ENCODE measurements around the gene S100A4.

Gene S100A4

GRCh38 chr1:153548722-153549688 is 3.4 kb upstream of the S100A4 start, which contains the start of gene S100A3:
S100A3 (minus strand) TSS chr1:153549258; CDS start chr1:153548485, 773 bp downstream.
- H3K4me1 ChIP-seq, result peaks cover 11% of the 10 kb centered on the region
- in situ Hi-C loops (cut with MboI; ENCODE audit: low sequenced_read_pairs), result no loop called here
- no peak for DNase-seq (ENCODE audit: low spot score in 2 of 2)

GRCh38 chr1:153547560-153548551 is 2.2 kb upstream of the S100A4 start:
- in situ Hi-C loops (cut with MboI; ENCODE audit: low sequenced_read_pairs), result no loop called here
- no peak for DNase-seq (ENCODE audit: low spot score in 2 of 2)
- peaks cover 11% of the 10 kb centered on the region for H3K4me1 ChIP-seq
- no peaks in the 10 kb centered on the region for H3K36me3 ChIP-seq (replicated peaks)
- H3K4me3 ChIP-seq, result no peak overlapping the region
- no peaks in the 10 kb centered on the region for H3K9me3 ChIP-seq
- H3K27me3 ChIP-seq (ENCODE audit: low read depth), result no peaks in the 10 kb centered on the region

More at GRCh38 chr1:153548722-153549688, 3.4 kb upstream of the S100A4 start, which contains the start of gene S100A3:
- H3K4me3 ChIP-seq, result no peak within 1 kb of the TSS
- H3K27me3 ChIP-seq (ENCODE audit: low read depth), result no peaks in the 10 kb centered on the region
- no peaks in the 10 kb centered on the region for H3K36me3 ChIP-seq (replicated peaks)
- no peaks in the 10 kb centered on the region for H3K9me3 ChIP-seq

GRCh38 chr1:153546796-153547559 is 1.4 kb upstream of the S100A4 start:
- Histone ChIP-seq H3K36me3 (replicated peaks) (no peaks in the 10 kb centered on the region), H3K4me1 (peaks cover 11% of the 10 kb centered on the region), H3K9me3 (no peaks in the 10 kb centered on the region), H3K27me3 (ENCODE audit: low read depth) (no peaks in the 10 kb centered on the region), H3K4me3 (no peak overlapping the region)
- no peak for DNase-seq (ENCODE audit: low spot score in 2 of 2)
- in situ Hi-C loops (cut with MboI; ENCODE audit: low sequenced_read_pairs), result no loop called here

GRCh38 chr1:153546371-153546770 is 765 bp upstream of the S100A4 start:
- in situ Hi-C loops (cut with MboI; ENCODE audit: low sequenced_read_pairs), result no loop called here
- DNase-seq (ENCODE audit: low spot score in 2 of 2), result no peak
- H3K27me3 ChIP-seq (ENCODE audit: low read depth), result no peaks in the 10 kb centered on the region
- H3K4me3 ChIP-seq, result no peak overlapping the region
- H3K9me3 ChIP-seq, result no peaks in the 10 kb centered on the region
- no peaks in the 10 kb centered on the region for H3K36me3 ChIP-seq (replicated peaks)
- H3K4me1 ChIP-seq, result peaks cover 11% of the 10 kb centered on the region

GRCh38 chr1:153544453-153545066 is 1.0 kb downstream of the S100A4 start:
- H3K9me3 ChIP-seq, result no peaks in the 10 kb centered on the region
- DNase-seq (ENCODE audit: low spot score in 2 of 2), result no peak
- in situ Hi-C loops (cut with MboI; ENCODE audit: low sequenced_read_pairs), result no loop called here
- peaks cover 11% of the 10 kb centered on the region for H3K4me1 ChIP-seq
- H3K27me3 ChIP-seq (ENCODE audit: low read depth), result no peaks in the 10 kb centered on the region
- H3K36me3 ChIP-seq (replicated peaks), result no peaks in the 10 kb centered on the region
- H3K4me3 ChIP-seq, result no peak overlapping the region

GRCh38 chr1:153543736-153544135 is 1.9 kb downstream of the S100A4 start:
- no peaks in the 10 kb centered on the region for H3K36me3 ChIP-seq (replicated peaks)
- in situ Hi-C loops (cut with MboI; ENCODE audit: low sequenced_read_pairs), result no loop called here
- H3K9me3 ChIP-seq, result no peaks in the 10 kb centered on the region
- DNase-seq (ENCODE audit: low spot score in 2 of 2), result no peak
- H3K4me1 ChIP-seq, result peaks cover 11% of the 10 kb centered on the region
- no peaks in the 10 kb centered on the region for H3K27me3 ChIP-seq (ENCODE audit: low read depth)
- no peak overlapping the region for H3K4me3 ChIP-seq

GRCh38 chr1:153542956-153543711 is 2.5 kb downstream of the S100A4 start:
- Histone ChIP-seq H3K4me1 (peaks cover 16% of the 10 kb centered on the region), H3K9me3 (no peaks in the 10 kb centered on the region), H3K36me3 (replicated peaks) (no peaks in the 10 kb centered on the region), H3K4me3 (no peak overlapping the region), H3K27me3 (ENCODE audit: low read depth) (no peaks in the 10 kb centered on the region)
- in situ Hi-C loops (cut with MboI; ENCODE audit: low sequenced_read_pairs), result no loop called here
- no peak for DNase-seq (ENCODE audit: low spot score in 2 of 2)

- H3K9me3 ChIP-seq, result no peaks in the 10 kb centered on the region
- no peaks in the 10 kb centered on the region for H3K27me3 ChIP-seq (ENCODE audit: low read depth)
- no peak overlapping the region for H3K4me3 ChIP-seq
- in situ Hi-C loops (cut with MboI; ENCODE audit: low sequenced_read_pairs), result no loop called here
- no peak for DNase-seq (ENCODE audit: low spot score in 2 of 2)
- peaks cover 17% of the 10 kb centered on the region for H3K4me1 ChIP-seq
- no peaks in the 10 kb centered on the region for H3K36me3 ChIP-seq (replicated peaks)
Measured at GRCh38 chr1:153541641-153542590, 3.7 kb downstream of the S100A4 start.

- in situ Hi-C loops (cut with MboI; ENCODE audit: low sequenced_read_pairs), result no loop called here
- Histone ChIP-seq H3K9me3 (no peaks in the 10 kb centered on the region), H3K36me3 (replicated peaks) (no peaks in the 10 kb centered on the region), H3K4me3 (no peak within 1 kb of the TSS), H3K4me1 (peaks cover 24% of the 10 kb centered on the region), H3K27me3 (ENCODE audit: low read depth) (no peaks in the 10 kb centered on the region)
- no peak for DNase-seq (ENCODE audit: low spot score in 2 of 2)
Measured at GRCh38 chr1:153540394-153541361, 4.9 kb downstream of the S100A4 start, which contains the start of gene S100A5. S100A5 (minus strand) TSS chr1:153540934; CDS start chr1:153540191, 743 bp downstream.

- in situ Hi-C loops (cut with MboI; ENCODE audit: low sequenced_read_pairs), result no loop called here
- Histone ChIP-seq H3K4me3 (no peak overlapping the region), H3K36me3 (replicated peaks) (no peaks in the 10 kb centered on the region), H3K9me3 (no peaks in the 10 kb centered on the region), H3K27me3 (ENCODE audit: low read depth) (no peaks in the 10 kb centered on the region), H3K4me1 (peaks cover 15% of the 10 kb centered on the region)
- DNase-seq (ENCODE audit: low spot score in 2 of 2), result no peak
Measured at GRCh38 chr1:153539395-153540093, 6.1 kb downstream of the S100A4 start.
